Measurements from ENCODE around the gene KCTD20. TPM values are rescaled to one million over a fixed set of nuclear protein-coding genes. Genes with fewer than 3 reads are reported as not detected.

The KCTD20 gene
- total and polyA plus RNA-seq, 9 of the 15 experiments (the other 6 are each of a cell fraction or from before 2014, with no cell fraction given): 28.9 to 160 (median 70.6) TPM

GRCh38 chr6:36442671-36443470, at the start of gene KCTD20, which contains the start of gene PXT1 (continued):
- TF ChIP-seq ARID3B (CRISPR knock-in tag; IDR thresholded peaks at IDR 0.05; ENCODE audit: borderline replicate concordance): no peak
- TF ChIP-seq HOXB6 (CRISPR knock-in tag; IDR thresholded peaks at IDR 0.05; ENCODE audit: borderline replicate concordance): peak; percentile 62; the same call in 1 of the 2 replicates
- no peak for TF ChIP-seq RFX1 (IDR thresholded peaks at IDR 0.05)
- TF ChIP-seq GATAD2B (IDR thresholded peaks at IDR 0.05; ENCODE audit: borderline replicate concordance): peak; percentile 97
- TF ChIP-seq U2AF2 (optimal IDR thresholded peaks at IDR 0.05; ENCODE audit: low read depth, low read length): no peak
- no peak for TF ChIP-seq ZZZ3 (IDR thresholded peaks at IDR 0.05)
- TF ChIP-seq FOXA3 (CRISPR knock-in tag; conservative IDR thresholded peaks at IDR 0.05 in 1 of 2, IDR thresholded peaks at IDR 0.05 in 1 of 2): peak in 1 of 2 experiments; percentile 10; a peak in 1 of 4 replicates
- TF ChIP-seq FOXK2 (conservative IDR thresholded peaks at IDR 0.05 in 1 of 2, IDR thresholded peaks at IDR 0.05 in 1 of 2; ENCODE audit: low read depth in 2 of 2): 0 out of 4 replicates have a peak, but pooled peaks of 1 of the 2 experiments have one; percentile 21
- TF ChIP-seq DNMT1 (IDR thresholded peaks at IDR 0.05): no peak
- TF ChIP-seq ELF2 (CRISPR knock-in tag; IDR thresholded peaks at IDR 0.05): no peak
- peak; percentile 86 for TF ChIP-seq ZBTB1 (CRISPR knock-in tag; IDR thresholded peaks at IDR 0.05; ENCODE audit: borderline replicate concordance, low read depth)
- TF ChIP-seq MEF2D (tag; conservative IDR thresholded peaks at IDR 0.05; ENCODE audit: low read depth): peak; percentile 6; the same call in 1 of the 2 replicates
- TF ChIP-seq RBM22 (IDR thresholded peaks at IDR 0.05; ENCODE audit: low read depth, low read length, poor library complexity, severe bottlenecking): peak; percentile 65
- TF ChIP-seq ZNF280A (IDR thresholded peaks at IDR 0.05; ENCODE audit: low read depth, partially characterized antibody): no peak
- no peak; the same call in 1 of the 2 replicates for TF ChIP-seq ARID4B (CRISPR knock-in tag; IDR thresholded peaks at IDR 0.05)
- TF ChIP-seq ZNF316 (IDR thresholded peaks at IDR 0.05): peak; percentile 22; the same call in 1 of the 2 replicates
- no peak for TF ChIP-seq CBX5 (IDR thresholded peaks at IDR 0.05; ENCODE audit: borderline replicate concordance, low read depth)
- TF ChIP-seq ZNF764 (CRISPR knock-in tag; IDR thresholded peaks at IDR 0.05; ENCODE audit: low read depth): no peak
- TF ChIP-seq CSDE1 (IDR thresholded peaks at IDR 0.05): peak in 1 of 2 experiments; percentile 52; a peak in 1 of 4 replicates
- TF ChIP-seq ZNF232 (CRISPR knock-in tag; IDR thresholded peaks at IDR 0.05): no peak
- TF ChIP-seq ATF1 (CRISPR knock-in tag; IDR thresholded peaks at IDR 0.05): no peak
- TF ChIP-seq ATF1 (tag; IDR thresholded peaks at IDR 0.05): peak; percentile 77
